PC-3 (cell line): ENCODE measurements around the gene ARHGAP6. TPM values are rescaled to one million over a fixed set of nuclear protein-coding genes. Genes with fewer than 3 reads are reported as not detected.

ENCODE experiments used
- ATAC-seq: fragments of 200-7000 bp; cut with Tn5 transposase; 2 replicates; pipeline ENCODE4 v1.9.1; 2020; ENCODE audit warnings: mild to moderate bottlenecking, moderate library complexity
- BruUV-seq: library from RNA; stranded (reverse); fragments of 400-500 nt; replicated peaks from 2 replicates; lab custom pipeline; 2021; lab: Mats Ljungman, UMichigan
- CTCF ChIA-PET: fragments of 300-600 bp; sonication (Branson Sonifier 250); formaldehyde crosslinking; loops from one replicate; lab custom pipeline; 2022; ENCODE audit warnings: antibody characterized with exemption; lab: Charles Lee
- POLR2A ChIA-PET: fragments of 300-600 bp; sonication (Branson Sonifier 250); formaldehyde crosslinking; loops from one replicate; lab custom pipeline; 2022; ENCODE audit warnings: antibody characterized with exemption; ENCODE audit not compliant: unreplicated experiment; lab: Charles Lee
- DNase-seq: peaks from one replicate; pipeline ENCODE4 v3.0.0-alpha.2; 2015
- H2AFZ ChIP-seq: fragments of 300-600 bp; sonication (generic); 2 replicates; pipeline ENCODE4 v1.6.0; 2016; ENCODE audit warnings: antibody characterized with exemption, low read length
- H3F3A ChIP-seq: fragments of 300-600 bp; sonication (generic); one replicate; pipeline ENCODE4 v1.6.0; 2017; ENCODE audit warnings: antibody characterized with exemption, low read length, control low read depth, mild to moderate bottlenecking; ENCODE audit not compliant: unreplicated experiment
- H3K27ac ChIP-seq: fragments of 300-600 bp; sonication (generic); 2 replicates; pipeline ENCODE4 v1.5.1; 2016; ENCODE audit warnings: mild to moderate bottlenecking, low read length
- H3K27me3 ChIP-seq: fragments of 300-600 bp; sonication (generic); 2 replicates; pipeline ENCODE4 v1.6.1; 2016; ENCODE audit warnings: low read length, mixed read lengths
- H3K36me3 ChIP-seq: fragments of 300-600 bp; sonication (generic); 2 replicates; pipeline ENCODE4 v1.6.1; 2016; ENCODE audit warnings: low read depth, mixed run types, low read length, mixed read lengths
- H3K4me1 ChIP-seq: fragments of 300-600 bp; sonication (generic); 2 replicates; pipeline ENCODE4 v1.5.1; 2016; ENCODE audit warnings: low read length; ENCODE audit not compliant: insufficient read depth
- H3K4me2 ChIP-seq: fragments of 300-600 bp; sonication (generic); 2 replicates; pipeline ENCODE4 v1.6.0; 2016; ENCODE audit warnings: low read length
- H3K4me3 ChIP-seq: fragments of 300-600 bp; sonication (generic); 2 replicates; pipeline ENCODE4 v1.5.1; 2016; ENCODE audit warnings: mild to moderate bottlenecking, low read length, mixed read lengths
- H3K79me2 ChIP-seq: fragments of 300-600 bp; sonication (generic); 2 replicates; pipeline ENCODE4 v1.6.1; 2017; ENCODE audit warnings: low read length, mixed read lengths
- H3K9ac ChIP-seq: fragments of 300-600 bp; sonication (generic); 2 replicates; pipeline ENCODE4 v1.6.0; 2016; ENCODE audit warnings: mild to moderate bottlenecking, low read length
- H3K9me2 ChIP-seq: fragments of 300-600 bp; sonication (generic); replicated peaks from 2 replicates; pipeline ENCODE4 v1.6.1; 2016; ENCODE audit warnings: mixed run types, low read length, mixed read lengths
- H3K9me3 ChIP-seq: fragments of 300-600 bp; sonication (generic); 2 replicates; pipeline ENCODE4 v1.6.1; 2016; ENCODE audit warnings: low read length, mixed read lengths
- H4K20me1 ChIP-seq: fragments of 300-600 bp; sonication (generic); 2 replicates; pipeline ENCODE4 v1.6.1; 2016; ENCODE audit warnings: low read length, mixed read lengths
- CTCF ChIP-seq: fragments of 300-600 bp; sonication (generic); conservative IDR thresholded peaks from 2 replicates; pipeline ENCODE4 v1.5.1; 2017; ENCODE audit warnings: antibody characterized with exemption, low read depth, mild to moderate bottlenecking, low read length
- EZH2 ChIP-seq: fragments of 300-600 bp; sonication (generic); IDR thresholded peaks from one replicate; pipeline ENCODE4 v1.6.1; 2017; ENCODE audit warnings: antibody characterized with exemption, mild to moderate bottlenecking, low read length; ENCODE audit not compliant: unreplicated experiment
- EZH2phosphoT487 ChIP-seq: fragments of 300-600 bp; sonication (generic); IDR thresholded peaks from 2 replicates; pipeline ENCODE4 v1.6.1; 2018; ENCODE audit warnings: mild to moderate bottlenecking, antibody characterized with exemption, low read length, borderline replicate concordance
- intact Hi-C: fragments of 100-400 bp; cut with micrococcal nuclease; formaldehyde crosslinking; loops from 2 replicates; pipeline ENCODE4 v1.9.0; 2023
- total RNA-seq: library from RNA; depleted of rRNA; stranded (reverse); fragments of >200 nt; gene quantifications from 2 replicates; pipeline ENCODE4 v1.2.3, GENCODE V29; 2014

ARHGAP6 gene
- total RNA-seq, 1 experiment from 2014 or later = 2.8 TPM

- intact Hi-C loops = no loop called here
- ChIA-PET CTCF (no interaction called here), POLR2A (no interaction called here)
- Histone ChIP-seq H3K36me3 (no peaks in the 10 kb centered on the region), H3K27ac (no peak overlapping the region), H3F3A (no peaks in the 10 kb centered on the region), H3K79me2 (no peaks in the 10 kb centered on the region), H3K9me2 (no peaks in the 10 kb centered on the region), H3K27me3 (peaks cover 85% of the 10 kb centered on the region), H4K20me1 (no peaks in the 10 kb centered on the region), H2AFZ (peak overlapping the region; percentile 72; the same call in 1 of the 2 replicates), H3K9me3 (no peaks in the 10 kb centered on the region), H3K9ac (no peak overlapping the region), H3K4me1 (no peaks in the 10 kb centered on the region), H3K4me3 (peak overlapping the region; percentile 66), H3K4me2 (peak overlapping the region; percentile 81)
- ATAC-seq = peak; percentile 20; the same call in 1 of the 2 replicates
- DNase-seq = no peak
- TF ChIP-seq CTCF (no peak), EZH2 (no peak), EZH2phosphoT487 (no peak)
- no TSS peak for BruUV-seq
Measured at GRCh38 chrX:11664211-11665167, 1.2 kb downstream of the ARHGAP6 start.

- Histone ChIP-seq H3F3A (no peaks in the 10 kb centered on the region), H2AFZ (no peak overlapping the region), H3K36me3 (no peaks in the 10 kb centered on the region), H3K9me3 (no peaks in the 10 kb centered on the region), H3K9ac (no peak overlapping the region), H3K4me2 (no peak overlapping the region), H3K9me2 (no peaks in the 10 kb centered on the region), H3K27me3 (peaks cover 78% of the 10 kb centered on the region), H3K27ac (no peak overlapping the region), H4K20me1 (no peaks in the 10 kb centered on the region), H3K79me2 (no peaks in the 10 kb centered on the region), H3K4me1 (no peaks in the 10 kb centered on the region), H3K4me3 (no peak overlapping the region)
- ATAC-seq = no peak
- intact Hi-C loops = no loop called here
- ChIA-PET POLR2A (no interaction called here), CTCF (no interaction called here)
- TF ChIP-seq EZH2phosphoT487 (no peak), EZH2 (no peak), CTCF (no peak)
- DNase-seq = no peak
- BruUV-seq = no TSS peak
Measured at GRCh38 chrX:11663875-11664210, 1.9 kb downstream of the ARHGAP6 start.
